H1 (cell line): ENCODE results near the gene CCL28. TPM values are rescaled to one million over a fixed set of nuclear protein-coding genes. Genes with fewer than 3 reads are reported as not detected.

Experiments
- CTCF ChIA-PET: fragments of 300-600 bp; sonication (Branson Sonifier 250); formaldehyde crosslinking; loops from one replicate; lab custom pipeline; 2021; ENCODE audit not compliant: partially characterized antibody; lab: Charles Lee
- POLR2A ChIA-PET: fragments of 300-600 bp; sonication (Branson Sonifier 250); formaldehyde crosslinking; loops from one replicate; lab custom pipeline; 2021; ENCODE audit warnings: inconsistent platforms; ENCODE audit not compliant: partially characterized antibody; lab: Charles Lee
- DNase-seq, 2 experiments: peaks; one replicate each; pipeline versions ENCODE4 v3.0.0 to v3.0.0-alpha.2; 2010 to 2022; ENCODE audit warnings: low spot score in 2 of 2, low read depth in 1 of 2, mixed read lengths in 1 of 2
- FAIRE-seq: peaks from 2 replicates; lab custom pipeline; 2011; peaks lifted over from hg19 to GRCh38; lab: Jason Lieb, UNC
- H2AFZ ChIP-seq: 2 replicates; pipeline ENCODE4 v1.8.1; 2012; ENCODE audit warnings: low read length, inconsistent platforms
- H2AK5ac ChIP-seq: 2 replicates; pipeline ENCODE4 v1.6.1; 2013; ENCODE audit warnings: low read depth, low read length
- H2BK120ac ChIP-seq: replicated peaks from 2 replicates; pipeline ENCODE3; 2013; ENCODE audit warnings: low read depth, low read length, inconsistent platforms
- H2BK12ac ChIP-seq: 2 replicates; pipeline ENCODE4 v1.6.1; 2013; ENCODE audit warnings: low read depth, low read length
- H2BK15ac ChIP-seq: 2 replicates; pipeline ENCODE4 v1.6.1; 2013; ENCODE audit warnings: low read length
- H2BK20ac ChIP-seq: 2 replicates; pipeline ENCODE4 v1.6.1; 2013; ENCODE audit warnings: low read length
- H2BK5ac ChIP-seq: 2 replicates; pipeline ENCODE4 v1.6.1; 2013; ENCODE audit warnings: low read depth, low read length
- H3K14ac ChIP-seq: 2 replicates; pipeline ENCODE4 v1.6.1; 2013; ENCODE audit warnings: inconsistent platforms; ENCODE audit not compliant: insufficient read length
- H3K18ac ChIP-seq: 2 replicates; pipeline ENCODE4 v1.6.1; 2013; ENCODE audit warnings: low read length; ENCODE audit errors: extremely low read depth
- H3K23ac ChIP-seq: 2 replicates; pipeline ENCODE4 v1.6.1; 2013; ENCODE audit warnings: inconsistent platforms; ENCODE audit not compliant: insufficient read length
- H3K23me2 ChIP-seq: 2 replicates; pipeline ENCODE4 v1.6.1; 2013; ENCODE audit warnings: low read depth, low read length
- H3K27ac ChIP-seq: 2 replicates; pipeline ENCODE4 v1.6.1; 2011; ENCODE audit warnings: low read depth, low read length, inconsistent platforms
- H3K27me3 ChIP-seq, 4 experiments: replicated peaks in 1 of 4; 1 replicate in 1 of 4; 2 replicates in 3 of 4; pipeline versions ENCODE4 v1.6.1 to v1.8.1; 2011 to 2013; ENCODE audit warnings: low read length in 3 of 4, mild to moderate bottlenecking in 3 of 4, inconsistent platforms in 2 of 4, mixed read lengths in 2 of 4, moderate library complexity in 1 of 4; ENCODE audit not compliant: control insufficient read depth in 3 of 4, insufficient read depth in 3 of 4; ENCODE audit errors: extremely low read depth in 1 of 4
- H3K36me3 ChIP-seq, 4 experiments: 2 replicates each; pipeline versions ENCODE4 v1.6.1 to v1.8.1; 2011 to 2013; ENCODE audit warnings: mild to moderate bottlenecking in 4 of 4, low read length in 3 of 4, moderate library complexity in 2 of 4, control low read depth in 1 of 4, inconsistent platforms in 1 of 4; ENCODE audit not compliant: insufficient read depth in 4 of 4, control insufficient read depth in 2 of 4
- H3K4ac ChIP-seq: replicated peaks from 2 replicates; pipeline ENCODE3; 2013; ENCODE audit warnings: low read length, low read depth, mixed read lengths, inconsistent platforms; ENCODE audit not compliant: insufficient read length
- H3K4me1 ChIP-seq, 4 experiments: replicated peaks in 1 of 4; 1 replicate in 1 of 4; 2 replicates in 3 of 4; pipeline versions ENCODE4 v1.6.1 to v1.8.1; 2011 to 2013; ENCODE audit warnings: low read length in 3 of 4, inconsistent platforms in 2 of 4, mixed read lengths in 1 of 4; ENCODE audit not compliant: insufficient read depth in 4 of 4, control insufficient read depth in 3 of 4
- H3K4me2 ChIP-seq, 2 experiments: 2 replicates each; pipeline versions ENCODE4 v1.6.1 to v1.8.1; 2011 to 2013; ENCODE audit warnings: low read depth in 2 of 2, low read length in 2 of 2, control low read depth in 1 of 2, inconsistent platforms in 1 of 2, mild to moderate bottlenecking in 1 of 2; ENCODE audit not compliant: insufficient read depth in 1 of 2
- H3K4me3 ChIP-seq, 4 experiments: fragments of 200-600, 300-600 bp in 1 of 4; sonication (generic), shearing (Covaris generic), sonication (Bioruptor Twin) in 1 of 4; 2 replicates each; pipeline versions ENCODE4 v1.5.1 to v1.8.1; 2011 to 2016; ENCODE audit warnings: low read length in 4 of 4, low read depth in 3 of 4, control low read depth in 2 of 4, inconsistent platforms in 2 of 4, mild to moderate bottlenecking in 2 of 4, mixed read lengths in 1 of 4, moderate library complexity in 1 of 4; ENCODE audit not compliant: insufficient read depth in 2 of 4; ENCODE audit errors: extremely low read depth in 1 of 4
- H3K56ac ChIP-seq: replicated peaks from 2 replicates; pipeline ENCODE3; 2013; ENCODE audit warnings: low read depth, mild to moderate bottlenecking, mixed read lengths, low read length, inconsistent platforms; ENCODE audit not compliant: insufficient read length
- H3K79me1 ChIP-seq: 2 replicates; pipeline ENCODE4 v1.6.1; 2013; ENCODE audit warnings: low read depth, low read length, control low read depth
- H3K79me2 ChIP-seq, 2 experiments: 2 replicates each; pipeline versions ENCODE4 v1.6.1 to v1.8.1; 2012 to 2013; ENCODE audit warnings: low read length in 2 of 2, mild to moderate bottlenecking in 2 of 2, inconsistent platforms in 1 of 2; ENCODE audit not compliant: insufficient read depth in 2 of 2, control insufficient read depth in 1 of 2
- H3K9ac ChIP-seq, 4 experiments: replicated peaks in 1 of 4; 1 replicate in 1 of 4; 2 replicates in 3 of 4; pipeline versions ENCODE4 v1.6.1 to v1.8.1; 2011 to 2013; ENCODE audit warnings: low read depth in 3 of 4, low read length in 3 of 4, control low read depth in 2 of 4, mild to moderate bottlenecking in 2 of 4, moderate library complexity in 2 of 4, inconsistent platforms in 1 of 4; ENCODE audit errors: extremely low read depth in 1 of 4
- H3K9me3 ChIP-seq, 2 experiments: 2 replicates each; pipeline versions ENCODE4 v1.6.1 to v1.8.1; 2012 to 2013; ENCODE audit warnings: mild to moderate bottlenecking in 2 of 2, moderate library complexity in 2 of 2, control low read depth in 1 of 2, inconsistent platforms in 1 of 2, low read depth in 1 of 2, low read length in 1 of 2, mixed read lengths in 1 of 2; ENCODE audit not compliant: insufficient read depth in 2 of 2
- H4K20me1 ChIP-seq, 2 experiments: replicated peaks in 1 of 2; 2 replicates each; pipeline versions ENCODE3 to v1.8.1; 2011 to 2013; ENCODE audit warnings: inconsistent platforms in 2 of 2, low read length in 2 of 2, mild to moderate bottlenecking in 1 of 2; ENCODE audit not compliant: insufficient read depth in 2 of 2, control insufficient read depth in 1 of 2
- H4K5ac ChIP-seq: 2 replicates; pipeline ENCODE4 v1.6.1; 2013; ENCODE audit warnings: low read length, low read depth, mixed read lengths, inconsistent platforms; ENCODE audit not compliant: insufficient read length
- H4K8ac ChIP-seq: 2 replicates; pipeline ENCODE4 v1.8.0; 2013; ENCODE audit warnings: mild to moderate bottlenecking, moderate library complexity, low read length, inconsistent platforms; ENCODE audit not compliant: insufficient read depth; ENCODE audit errors: extremely low read depth
- H4K91ac ChIP-seq: replicated peaks from 2 replicates; pipeline ENCODE3; 2013; ENCODE audit warnings: low read length, mixed read lengths, inconsistent platforms; ENCODE audit not compliant: insufficient read length
- RBBP5 ChIP-seq: IDR thresholded peaks from 2 replicates; pipeline ENCODE4 v1.7.1; 2012; ENCODE audit warnings: low read depth, mild to moderate bottlenecking, inconsistent platforms, low read length, moderate library complexity, borderline replicate concordance
- WGBS, 2 experiments: shearing (Covaris generic) in 1 of 2; methylation state at CpG; one replicate each; pipeline versions ENCODE4 v1.1.6 to v1.1.7; 2013 to 2015; ENCODE audit warnings: low lambda C conversion rate in 2 of 2, mixed read lengths in 2 of 2, inconsistent platforms in 1 of 2, low coverage in 1 of 2, missing lambda C conversion rate in 1 of 2; ENCODE audit not compliant: insufficient replicate concordance in 2 of 2, insufficient coverage in 1 of 2, insufficient read length in 1 of 2; ENCODE audit errors: extremely low coverage in 1 of 2, missing lambda C conversion rate in 1 of 2; 5-methylcytosine and 5-hydroxymethylcytosine counted together
- polyA plus RNA-seq, 7 experiments: library from polyadenylated mRNA; depleted of rRNA in 3 of 7; stranded (reverse) in 5 of 7; unstranded in 2 of 7; fragments of >200 nt in 5 of 7; fragments of 200-250 nt in 2 of 7; gene quantifications; 1 replicate in 5 of 7; 2 replicates in 1 of 7; 4 replicates in 1 of 7; pipeline versions ENCODE4 v1.2.1 to v1.2.3, GENCODE V29; 2011 to 2013; ENCODE audit warnings: missing spikeins in 2 of 7, mixed read lengths in 2 of 7
- total RNA-seq: library from RNA; stranded (reverse); fragmentation: NEBNext Ultra II Directional; extraction: Animal tissue kit (Norgen Biotek cat#: 25700); gene quantifications from 2 replicates; pipeline ENCODE4 v1.2.1, GENCODE V29; 2021

The CCL28 gene
- total and polyA plus RNA-seq, 2 of the 8 experiments (the other 6 are each of a cell fraction or from before 2014, with no cell fraction given) = 0.95 TPM; not detected in 1

GRCh38 chr5:43376496-43377140 lies 35.6 kb downstream of the CCL28 start:
- no peak overlapping the region for H3K4ac ChIP-seq
- no peaks in the 10 kb centered on the region for H3K79me2 ChIP-seq
- no peaks in the 10 kb centered on the region for H3K79me1 ChIP-seq
- no peak overlapping the region for H3K14ac ChIP-seq
- no peak overlapping the region for H2BK20ac ChIP-seq
- H3K23ac ChIP-seq = no peak overlapping the region
- FAIRE-seq (no peak), DNase-seq (no peak)
- H2BK120ac ChIP-seq = no peak overlapping the region
- no peak overlapping the region for H3K56ac ChIP-seq
- H3K4me3 ChIP-seq = no peak overlapping the region
- CTCF ChIA-PET = interaction anchor here (1.4 kb wide), 1 partner anchor 13 kb away, joined by 5 read pairs; no protein-coding TSS in a partner anchor
- H2BK15ac ChIP-seq = no peak overlapping the region
- no peaks in the 10 kb centered on the region for H3K23me2 ChIP-seq
- H3K9ac ChIP-seq = no peak overlapping the region
- no peak overlapping the region for H2BK5ac ChIP-seq
- H4K20me1 ChIP-seq = no peaks in the 10 kb centered on the region
- no peak overlapping the region for H3K18ac ChIP-seq
- H3K36me3 ChIP-seq = no peaks in the 10 kb centered on the region
- H3K27ac ChIP-seq = no peak overlapping the region
- no peak overlapping the region for H2BK12ac ChIP-seq
- H3K27me3 ChIP-seq = no peaks in the 10 kb centered on the region
- no peak overlapping the region for H4K91ac ChIP-seq
- TF ChIP-seq RBBP5 = no peak
- no peaks in the 10 kb centered on the region for H3K9me3 ChIP-seq
- H3K4me2 ChIP-seq = no peak overlapping the region
- POLR2A ChIA-PET = no interaction called here
- no peaks in the 10 kb centered on the region for H3K4me1 ChIP-seq
- H4K5ac ChIP-seq = no peak overlapping the region
- H4K8ac ChIP-seq = no peak overlapping the region
- no peak overlapping the region for H2AFZ ChIP-seq
- 100% methylated on average over 1 of the region's 1 CpG; no CpG with 5 or more reads in 1 of the 2 experiments for WGBS, 2 experiments
- H2AK5ac ChIP-seq = no peak overlapping the region
